RWPE1 (cell line): ENCODE data around the gene TRIM17.

Experiments used
- CTCF ChIA-PET: fragments of 350-600 bp; sonication (Branson Sonifier 250); formaldehyde crosslinking; extraction: SDS; loops from one replicate; lab custom pipeline; 2021; lab: Yijun Ruan, JAX
- POLR2A ChIA-PET: fragments of 400-600 bp; formaldehyde crosslinking; extraction: SDS; loops from one replicate; lab custom pipeline; 2020; ENCODE audit warnings: antibody characterized with exemption; ENCODE audit not compliant: low non-redundant PET; lab: Yijun Ruan, JAX
- DNase-seq: peaks from one replicate; pipeline ENCODE4 v3.0.0; 2012; ENCODE audit warnings: low spot score
- H3K27ac ChIP-seq: fragments of 450-650 bp; 2 replicates; pipeline ENCODE4 v1.5.1; 2017
- CTCF ChIP-seq: fragments of 450-650 bp; conservative IDR thresholded peaks from 2 replicates; pipeline ENCODE4 v1.5.1; 2017; ENCODE audit warnings: low read depth, mild to moderate bottlenecking

Gene TRIM17

DNA sequence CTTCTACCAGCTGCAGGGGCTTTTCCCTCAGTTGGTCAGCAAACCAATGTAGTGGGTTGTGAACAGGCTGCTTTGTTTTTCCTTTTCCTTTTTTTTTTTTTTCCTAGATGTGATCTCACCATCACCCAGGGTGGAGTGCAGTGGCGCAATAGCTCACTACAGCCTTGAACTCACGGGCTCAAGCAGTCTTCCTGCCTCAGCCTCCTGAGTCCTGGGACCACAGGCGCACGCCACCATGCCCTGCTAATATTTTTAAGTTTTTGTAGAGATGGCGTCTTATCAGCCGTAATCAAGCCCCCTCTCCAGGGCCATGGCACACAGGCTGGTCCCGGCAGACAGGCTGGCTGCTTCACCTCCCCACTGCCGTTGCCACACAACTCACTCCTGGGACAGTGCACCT lies 6.6 kb downstream of the TRIM17 start:
- no peak for TF ChIP-seq CTCF
- DNase-seq: no peak
- H3K27ac ChIP-seq: peak overlapping the region; percentile 34; the same call in 1 of the 2 replicates
- POLR2A ChIA-PET: no interaction called here
- CTCF ChIA-PET: interaction anchor here (0.6 kb wide), 1 partner anchor 546 kb away, joined by 3 read pairs; no protein-coding TSS in a partner anchor

DNA sequence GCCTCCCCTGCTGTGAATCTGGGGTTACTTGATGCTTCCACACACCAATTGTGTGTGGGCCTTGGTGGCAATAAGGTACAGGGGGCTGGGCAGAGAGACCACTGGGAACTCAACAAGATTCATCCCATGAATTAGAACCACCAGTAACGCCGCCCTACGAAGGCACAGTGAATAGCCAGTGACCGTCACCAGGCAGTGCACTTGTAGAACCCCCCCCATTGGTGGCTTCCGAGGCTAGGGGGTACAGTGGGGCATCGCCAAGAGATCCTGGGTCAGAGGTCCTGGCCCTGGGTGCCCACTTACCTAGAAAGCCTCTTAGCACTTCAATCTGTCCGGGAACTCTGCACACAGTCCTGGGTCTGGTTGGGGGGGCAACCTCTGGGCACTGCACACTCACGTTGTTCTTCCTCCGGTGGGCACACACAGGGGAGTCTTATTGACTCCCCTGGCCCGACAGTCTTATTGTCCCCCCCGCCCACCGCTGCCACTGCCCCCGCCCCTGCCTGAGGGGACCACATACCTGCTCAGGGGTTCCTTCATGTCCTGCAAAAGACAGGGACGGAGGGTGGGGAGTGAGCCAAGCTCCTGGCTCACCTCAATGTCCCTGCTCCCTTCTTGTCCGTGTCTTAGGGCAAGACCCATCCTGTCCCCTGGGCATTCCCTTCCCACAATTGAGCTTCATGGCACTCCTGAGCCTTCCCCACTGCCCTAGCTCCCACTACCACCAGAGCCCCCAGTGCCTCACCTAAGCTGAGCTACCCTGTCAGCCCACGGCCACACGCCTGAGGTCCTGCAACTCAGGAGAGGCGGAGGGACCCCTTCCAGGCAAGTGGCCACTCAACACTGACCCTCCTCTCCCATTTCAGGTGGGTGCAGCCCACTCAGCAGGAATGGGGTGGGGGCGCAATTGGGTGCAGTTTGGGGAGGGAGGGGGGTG lies 7.5 kb downstream of the TRIM17 start:
- CTCF ChIA-PET: interaction anchor here (0.6 to 0.9 kb wide), 3 partner anchors 63 to 545 kb away, joined by 3 to 8 read pairs (median 3); no protein-coding TSS in a partner anchor
- H3K27ac ChIP-seq: peak overlapping the region; percentile 34; the same call in 1 of the 2 replicates
- DNase-seq: no peak
- TF ChIP-seq CTCF: no peak
- POLR2A ChIA-PET: interaction anchor here (0.5 kb wide), 1 partner anchor 48 kb away, joined by 3 read pairs; a partner anchor contains a TSS

- ChIA-PET POLR2A (no interaction called here), CTCF (no interaction called here)
- DNase-seq: no peak
- TF ChIP-seq CTCF: no peak
- peak overlapping the region; percentile 86 for H3K27ac ChIP-seq
Observed at GRCh38 chr1:228408041-228408868, 8.4 kb downstream of the TRIM17 start.

DNA sequence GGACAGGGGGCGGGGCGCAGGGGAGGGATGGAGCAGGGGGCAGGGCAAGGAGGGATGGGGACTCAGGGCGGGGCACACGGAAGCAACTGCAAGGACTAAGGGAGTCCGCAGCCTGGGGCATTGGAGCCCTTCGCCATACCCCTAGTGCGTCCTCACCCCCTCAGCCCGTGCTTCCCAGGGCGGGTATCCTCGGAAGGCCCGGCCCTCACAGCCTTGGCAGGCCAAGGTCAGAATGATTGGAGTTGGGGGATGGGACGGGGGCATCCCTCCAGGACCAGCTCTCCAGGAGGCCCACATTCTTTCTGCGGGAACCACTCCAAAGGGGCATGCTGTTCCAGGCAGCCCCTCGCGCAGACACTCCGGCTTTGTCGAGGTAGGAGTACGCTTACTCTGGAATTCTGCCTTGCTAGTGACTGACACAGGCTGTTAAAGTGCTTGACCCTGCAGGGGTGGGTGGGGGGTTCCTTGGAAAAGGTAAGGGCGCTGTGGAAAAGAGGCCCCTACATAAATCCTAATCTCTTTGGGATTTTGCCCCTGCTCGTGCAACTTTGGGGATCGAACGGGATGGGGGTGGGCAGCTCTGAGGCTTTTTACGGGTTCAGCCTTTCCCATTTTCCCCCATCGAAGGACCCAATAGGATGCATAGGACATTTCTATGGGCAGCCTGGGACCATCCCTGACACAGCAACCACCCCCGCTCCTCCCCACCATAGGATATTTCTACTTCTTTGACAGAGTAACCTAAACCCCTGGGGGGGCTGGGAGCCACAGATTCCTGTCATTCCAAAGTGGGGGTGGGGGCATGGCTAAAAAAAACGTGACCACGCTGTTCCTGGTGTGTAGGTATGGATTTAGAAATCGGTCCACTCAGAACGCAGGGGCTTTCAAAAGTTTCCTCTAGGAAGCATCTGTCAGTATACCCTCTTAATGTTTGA lies 9.3 kb downstream of the TRIM17 start:
- CTCF ChIA-PET: interaction anchor here (0.6 kb wide), 1 partner anchor 45 kb away, joined by 3 read pairs; no protein-coding TSS in a partner anchor
- POLR2A ChIA-PET: interaction anchor here (0.7 kb wide), 1 partner anchor 48 kb away, joined by 8 read pairs; no protein-coding TSS in a partner anchor
- no peak for DNase-seq
- TF ChIP-seq CTCF: no peak
- H3K27ac ChIP-seq: peak overlapping the region; percentile 86

- DNase-seq: no peak
- POLR2A ChIA-PET: no interaction called here
- CTCF ChIA-PET: no interaction called here
- H3K27ac ChIP-seq: peak overlapping the region; percentile 86
- TF ChIP-seq CTCF: no peak
Observed at GRCh38 chr1:228405979-228406228, 10.8 kb downstream of the TRIM17 start.
